Measurements from ENCODE around the gene SOX14.

Gene SOX14

DNA sequence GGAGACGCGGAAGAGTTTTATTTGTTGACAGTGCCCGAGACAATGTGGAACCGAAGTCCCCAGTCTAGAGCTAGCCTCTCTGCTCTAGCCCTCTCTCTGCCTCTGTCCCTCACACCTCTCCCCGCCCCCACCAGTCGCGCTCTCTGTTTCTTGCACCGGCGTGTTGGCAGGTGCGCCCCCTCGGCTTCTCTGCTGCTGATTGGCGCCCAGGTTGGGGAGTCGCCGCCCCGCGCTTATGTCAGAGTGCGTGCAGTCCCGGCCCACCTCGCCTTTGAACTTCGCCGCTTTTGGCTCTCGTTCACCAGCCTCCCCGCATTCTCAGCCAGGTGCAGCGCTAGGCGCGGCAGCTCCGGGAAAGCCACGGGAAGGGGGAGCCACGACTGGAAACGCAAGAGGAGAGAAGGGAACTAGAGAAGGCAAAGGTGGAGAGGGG is at the start of gene SOX14:
Gene SOX14, plus strand, starts transcription at position 315 of the 433 bp plus-strand sequence. CDS start 470 bp downstream, outside the sequence.
- DNase-seq, result no peak

DNA sequence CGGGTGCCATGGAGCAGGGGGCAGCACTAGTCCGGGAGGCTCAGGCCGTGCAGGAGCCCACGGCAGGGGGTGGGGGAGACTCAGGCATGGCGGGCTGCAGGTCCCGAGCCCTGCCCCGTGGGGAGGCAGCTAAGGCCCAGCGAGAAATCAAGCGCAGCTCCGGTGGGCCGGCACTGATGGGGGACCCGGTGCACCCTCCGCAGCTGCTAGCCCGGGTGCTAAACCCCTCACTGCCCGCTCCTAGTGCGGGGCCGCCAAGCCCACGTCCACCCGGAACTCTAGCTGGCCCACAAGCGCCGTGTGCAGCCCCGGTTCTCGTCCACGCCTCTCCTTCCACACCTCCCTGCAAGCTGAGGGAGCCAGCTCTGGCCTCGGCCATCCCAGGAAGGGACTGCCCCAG is 49.6 kb upstream of the SOX14 start:
- DNase-seq, result no peak

DNA sequence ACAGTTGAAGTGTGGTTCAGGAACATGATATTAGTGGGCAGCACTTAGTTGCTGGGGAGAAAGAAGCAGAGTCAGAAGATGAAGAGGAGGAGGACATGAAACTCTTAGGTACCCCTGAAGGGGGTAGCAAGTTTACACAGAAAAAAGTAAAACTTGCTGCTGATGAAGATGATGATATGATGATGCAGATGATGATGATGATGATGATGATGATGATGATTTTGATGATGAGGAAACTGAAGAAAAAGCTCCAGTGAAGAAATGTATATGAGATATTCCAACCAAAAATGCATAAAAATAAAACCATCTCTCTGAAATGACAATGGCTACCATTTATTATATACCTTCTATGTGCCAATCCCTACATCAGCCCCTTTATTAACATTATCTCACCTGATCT is 39.9 kb upstream of the SOX14 start:
- no peak for DNase-seq

DNA sequence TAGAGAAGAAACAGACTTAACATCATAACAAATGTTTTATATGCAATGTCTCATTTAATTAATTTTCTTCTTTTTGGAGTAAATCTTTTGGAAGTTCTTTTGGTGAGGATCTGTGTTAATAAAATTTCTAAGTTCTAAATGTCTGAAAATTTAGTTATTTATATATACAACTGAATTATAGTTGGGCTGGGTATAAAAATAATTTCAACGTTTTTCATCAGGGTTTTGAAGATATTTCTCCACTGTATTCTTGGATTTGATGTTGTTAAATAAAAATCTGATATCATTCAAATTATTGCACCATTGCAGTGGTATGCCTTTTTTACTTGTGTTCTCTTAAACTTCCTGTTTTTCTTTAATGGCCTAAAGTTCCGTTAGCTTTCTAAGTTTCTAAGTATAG is 26.9 kb upstream of the SOX14 start:
- DNase-seq, result no peak

DNA sequence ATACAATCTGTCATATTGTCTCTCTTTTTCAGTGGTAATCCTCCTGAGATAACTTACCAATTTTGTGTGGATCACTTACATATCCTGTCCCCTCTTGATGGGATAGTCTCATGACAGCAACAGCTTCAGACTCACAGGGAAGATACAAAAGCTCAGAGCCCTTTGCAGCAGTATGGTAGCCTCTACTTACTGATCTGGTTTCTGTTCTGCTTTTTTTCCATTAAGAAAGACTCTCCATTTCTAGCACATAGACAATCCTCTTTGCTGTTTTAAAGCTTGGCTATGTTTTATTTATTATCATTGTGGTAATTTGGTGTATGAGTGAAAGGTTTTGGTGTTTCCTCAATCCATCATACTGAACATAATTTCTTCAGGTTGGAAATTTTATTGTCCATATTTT is 25.4 kb upstream of the SOX14 start:
- no peak for DNase-seq

DNA sequence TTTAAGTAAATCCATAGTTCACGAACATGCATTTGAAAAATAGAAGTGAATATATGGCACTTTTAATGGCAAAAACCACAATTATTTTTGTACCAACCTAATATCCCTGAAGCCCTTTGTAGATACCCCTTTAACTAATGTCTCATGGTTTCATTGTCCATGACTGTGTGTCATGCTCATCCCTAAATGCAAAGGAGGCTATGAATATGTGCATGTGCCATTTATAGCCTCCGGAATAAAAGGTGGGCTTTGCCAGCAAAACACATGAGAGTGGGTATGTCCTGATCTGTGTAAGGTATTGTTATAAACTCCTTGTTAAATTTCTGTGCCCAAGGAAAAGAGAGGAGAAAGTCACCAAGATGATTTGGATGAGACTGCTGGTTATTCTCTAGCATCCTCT is 20.5 kb upstream of the SOX14 start:
- DNase-seq, result no peak

DNA sequence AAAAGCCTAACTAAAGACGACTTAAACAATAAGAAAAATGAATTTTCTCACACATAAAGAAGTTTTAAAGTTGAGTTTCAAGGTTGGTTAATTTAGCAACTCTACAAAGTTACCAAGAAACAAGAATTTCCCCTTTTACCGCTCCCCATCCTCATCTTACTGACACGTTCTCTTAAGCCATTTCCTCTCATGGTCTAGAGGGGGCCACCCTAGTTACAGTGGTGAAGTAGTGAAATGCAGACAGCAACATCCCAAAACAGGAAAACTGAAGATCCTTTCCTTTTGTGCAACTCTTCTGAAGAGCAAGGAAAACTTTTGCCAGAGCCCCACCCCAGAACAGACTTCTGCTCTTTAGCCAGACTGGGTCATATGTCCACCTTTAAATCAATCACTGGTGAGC is 17.3 kb upstream of the SOX14 start:
- DNase-seq, result no peak

DNA sequence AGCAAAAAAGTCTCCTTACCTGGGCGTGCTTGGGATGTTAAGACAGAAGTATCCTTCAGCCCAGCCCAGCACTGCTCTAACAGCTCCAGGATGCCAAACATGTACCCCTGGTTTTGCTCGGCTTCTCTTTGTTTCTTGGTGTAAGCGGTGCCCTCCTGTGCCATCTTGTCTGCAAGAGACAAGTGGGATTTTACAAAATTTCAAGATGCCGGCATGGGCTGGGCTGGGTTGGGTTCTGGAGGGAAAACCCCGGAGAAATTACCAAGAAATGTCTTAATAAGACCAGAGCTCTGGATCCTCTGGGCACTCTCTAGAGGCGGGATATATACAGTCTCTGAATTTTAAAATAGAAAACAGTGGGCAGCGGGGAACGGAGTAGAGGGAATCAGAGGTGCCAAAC is 4.6 kb upstream of the SOX14 start:
- DNase-seq, result no peak

DNA sequence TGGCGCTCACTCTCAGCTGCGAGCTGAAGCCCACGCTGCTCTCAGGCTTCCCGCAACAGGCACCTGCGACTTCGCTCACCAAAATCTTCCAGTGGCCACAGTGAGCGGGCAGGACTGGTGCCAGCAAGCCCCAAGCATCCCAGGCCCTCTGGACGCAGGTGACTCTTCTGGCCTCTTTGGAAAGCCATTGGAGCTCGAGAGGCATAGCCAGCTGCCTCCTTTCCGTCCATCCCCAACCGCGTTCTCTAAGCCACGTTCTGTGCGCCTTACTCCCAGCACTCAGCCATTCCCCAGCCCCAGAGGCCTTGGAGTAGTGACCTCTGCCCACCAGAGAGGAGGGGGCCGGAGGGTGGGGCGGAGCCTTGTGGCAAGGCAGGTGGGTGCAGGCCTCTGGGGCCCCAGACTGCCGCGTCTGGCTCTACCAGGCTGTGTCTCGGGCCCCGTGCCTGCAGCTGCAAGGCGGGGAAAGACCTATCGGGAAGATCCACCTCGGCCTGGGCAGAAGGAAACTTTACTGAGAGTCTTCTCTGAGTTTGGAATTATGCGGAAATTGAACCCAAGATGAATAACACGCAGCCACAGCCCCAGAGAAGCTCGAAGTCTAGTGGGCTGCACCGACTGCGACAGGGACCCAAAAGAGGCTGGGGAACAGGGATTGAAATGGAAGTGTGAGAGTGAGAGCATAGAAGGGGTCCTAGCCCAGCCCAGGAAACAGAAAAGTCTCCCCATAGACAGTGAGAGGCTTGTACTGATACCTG is 3.6 kb upstream of the SOX14 start:
- no peak for DNase-seq

DNA sequence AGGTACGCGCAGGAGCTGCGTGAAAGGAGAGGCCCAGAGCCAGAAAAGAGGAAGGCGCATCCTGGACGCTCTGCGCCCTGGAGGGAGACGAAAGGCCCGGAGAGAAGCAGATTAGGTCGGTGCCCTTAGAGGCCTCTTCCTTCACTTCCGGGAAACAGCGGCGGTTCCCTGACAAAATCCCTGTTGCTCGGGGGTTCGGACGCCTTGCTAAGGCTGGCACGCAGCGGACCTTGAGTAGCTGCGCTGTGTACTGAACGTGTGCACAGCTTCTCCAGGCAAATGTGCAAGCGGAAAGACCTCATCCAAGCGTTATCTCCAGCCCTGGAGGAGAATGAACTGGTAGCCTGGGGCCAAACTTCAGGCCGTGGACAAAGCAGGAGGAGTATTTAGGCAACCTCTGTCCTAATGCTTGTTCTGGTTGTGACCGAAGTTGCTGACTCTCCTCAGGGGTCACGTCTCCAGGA is 3.0 kb upstream of the SOX14 start:
- DNase-seq, result no peak

DNA sequence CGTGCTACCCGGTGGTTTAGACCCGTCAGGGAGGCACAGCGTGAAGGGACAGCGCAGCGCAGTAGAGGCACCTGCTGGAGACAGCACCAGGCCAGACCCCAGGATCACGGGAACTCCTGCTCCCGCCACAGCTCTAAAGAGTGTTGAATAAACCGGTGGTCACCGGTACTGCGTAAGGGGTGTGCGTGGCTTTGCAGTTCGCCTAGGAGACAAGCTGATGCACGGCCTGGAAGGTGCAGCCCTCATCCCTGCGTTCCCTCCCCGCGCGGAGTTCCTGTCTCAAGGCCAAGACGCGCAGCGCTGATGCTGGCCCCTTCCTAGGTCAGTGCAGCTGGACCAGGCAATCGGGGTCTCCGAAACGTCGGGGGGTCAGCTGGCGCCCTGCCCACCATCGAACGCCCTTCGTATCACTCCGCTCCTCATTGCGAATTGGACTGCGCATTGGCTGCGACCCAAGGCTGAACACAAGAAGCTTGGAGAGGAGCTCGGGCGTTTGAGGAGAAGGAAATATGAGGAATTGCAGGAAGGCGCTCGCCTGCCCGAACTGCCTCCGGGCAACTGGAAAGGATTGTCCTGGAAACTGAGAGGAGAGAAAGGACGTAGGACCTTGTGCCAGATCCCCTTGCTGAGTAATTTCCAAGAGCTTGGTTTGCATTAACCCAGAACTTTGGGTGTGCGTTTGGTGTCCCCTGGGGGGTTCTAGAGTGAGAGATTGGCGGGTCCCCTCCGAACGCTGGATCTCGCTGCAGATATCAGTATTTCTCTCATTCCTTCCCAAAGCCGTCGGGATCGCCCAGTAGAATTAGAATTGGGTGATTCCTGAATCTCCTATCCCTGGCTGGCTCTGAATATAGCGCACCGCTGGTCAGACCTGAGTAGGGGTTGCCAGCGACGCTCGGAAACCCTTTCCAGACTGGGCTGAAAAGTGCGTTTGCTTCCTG is 2.3 kb upstream of the SOX14 start:
- DNase-seq, result no peak

DNA sequence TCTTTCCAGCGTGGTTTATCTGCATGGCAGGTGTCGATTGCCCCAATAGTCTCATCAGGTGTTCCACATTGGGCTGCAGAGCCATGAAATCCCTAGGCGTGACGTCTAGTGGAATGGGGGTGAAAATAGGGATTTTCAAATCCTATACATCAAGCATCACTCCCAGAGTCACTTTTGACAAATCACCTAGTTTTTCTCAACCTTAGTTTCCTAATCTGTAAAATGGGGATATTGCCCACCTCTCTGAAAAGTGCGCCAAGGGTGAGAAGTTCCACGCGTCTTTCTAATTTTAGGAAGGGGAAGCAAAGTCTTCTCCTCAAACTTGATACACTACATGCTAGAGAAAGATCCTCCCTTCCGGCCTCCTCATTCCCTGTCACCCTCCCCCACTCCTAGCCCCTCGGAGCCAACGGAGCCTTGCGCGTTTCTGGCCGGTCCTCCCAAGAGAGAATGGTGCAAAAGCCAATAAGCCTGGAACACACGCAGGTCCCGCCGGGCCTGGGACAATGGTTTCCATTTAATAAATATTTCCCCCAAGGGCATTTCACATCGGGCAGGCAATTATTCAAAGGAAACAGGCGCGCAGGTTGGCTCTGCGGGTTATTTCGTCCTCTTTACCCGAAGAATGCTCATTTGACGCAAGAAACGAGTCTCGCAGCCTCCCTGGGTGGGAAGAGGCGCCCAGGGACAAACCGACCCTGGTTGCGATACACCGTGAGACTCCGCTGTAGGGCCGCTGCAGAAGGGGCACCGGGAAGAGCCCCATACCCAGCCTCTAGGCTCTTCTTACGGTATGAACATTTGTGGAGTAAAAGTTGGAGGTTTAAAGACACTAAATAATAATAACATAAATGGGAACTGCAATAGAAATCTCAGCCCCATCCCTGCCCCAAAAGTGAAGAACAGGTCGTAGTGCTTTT is 1.2 kb upstream of the SOX14 start:
- DNase-seq, result no peak

DNA sequence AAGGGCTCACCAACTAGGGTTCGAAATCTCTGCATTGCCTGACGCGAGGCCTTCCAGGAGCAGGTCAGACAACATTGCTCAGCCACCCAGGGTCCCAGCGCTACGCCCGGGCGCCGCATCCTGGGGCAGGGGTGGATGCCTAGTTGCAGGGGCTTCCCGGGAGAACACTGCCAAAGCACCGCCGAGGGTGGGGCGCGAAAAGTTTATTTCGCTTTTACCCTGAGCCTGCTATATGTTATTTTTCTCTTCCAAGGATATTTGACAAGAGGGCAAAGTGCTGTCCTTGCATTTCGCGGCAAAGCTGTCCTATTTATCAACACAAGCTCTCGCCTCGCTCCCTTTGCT is 549 bp upstream of the SOX14 start:
- DNase-seq, result no peak

DNA sequence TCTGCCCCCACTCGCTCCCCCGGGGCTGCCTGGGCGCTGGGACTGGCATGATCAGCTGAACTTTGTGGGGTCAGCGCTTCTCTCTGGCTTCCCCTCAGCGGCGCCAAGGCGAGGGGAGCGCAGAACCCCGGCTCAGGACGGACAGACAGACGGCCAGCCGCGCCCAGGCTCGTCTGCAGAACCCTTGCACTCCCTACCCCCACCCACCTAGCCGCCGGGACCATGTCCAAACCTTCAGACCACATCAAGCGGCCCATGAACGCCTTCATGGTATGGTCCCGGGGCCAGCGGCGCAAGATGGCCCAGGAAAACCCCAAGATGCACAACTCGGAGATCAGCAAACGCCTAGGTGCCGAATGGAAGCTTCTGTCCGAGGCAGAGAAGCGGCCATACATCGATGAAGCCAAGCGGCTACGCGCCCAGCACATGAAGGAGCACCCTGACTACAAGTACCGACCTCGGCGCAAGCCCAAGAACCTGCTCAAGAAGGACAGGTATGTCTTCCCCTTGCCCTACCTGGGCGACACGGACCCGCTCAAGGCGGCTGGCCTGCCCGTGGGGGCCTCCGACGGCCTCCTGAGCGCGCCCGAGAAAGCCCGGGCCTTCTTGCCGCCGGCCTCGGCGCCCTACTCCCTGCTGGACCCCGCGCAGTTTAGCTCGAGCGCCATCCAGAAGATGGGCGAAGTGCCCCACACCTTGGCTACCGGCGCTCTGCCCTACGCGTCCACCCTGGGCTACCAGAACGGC is 621 bp downstream of the SOX14 start:
- DNase-seq, result no peak

DNA sequence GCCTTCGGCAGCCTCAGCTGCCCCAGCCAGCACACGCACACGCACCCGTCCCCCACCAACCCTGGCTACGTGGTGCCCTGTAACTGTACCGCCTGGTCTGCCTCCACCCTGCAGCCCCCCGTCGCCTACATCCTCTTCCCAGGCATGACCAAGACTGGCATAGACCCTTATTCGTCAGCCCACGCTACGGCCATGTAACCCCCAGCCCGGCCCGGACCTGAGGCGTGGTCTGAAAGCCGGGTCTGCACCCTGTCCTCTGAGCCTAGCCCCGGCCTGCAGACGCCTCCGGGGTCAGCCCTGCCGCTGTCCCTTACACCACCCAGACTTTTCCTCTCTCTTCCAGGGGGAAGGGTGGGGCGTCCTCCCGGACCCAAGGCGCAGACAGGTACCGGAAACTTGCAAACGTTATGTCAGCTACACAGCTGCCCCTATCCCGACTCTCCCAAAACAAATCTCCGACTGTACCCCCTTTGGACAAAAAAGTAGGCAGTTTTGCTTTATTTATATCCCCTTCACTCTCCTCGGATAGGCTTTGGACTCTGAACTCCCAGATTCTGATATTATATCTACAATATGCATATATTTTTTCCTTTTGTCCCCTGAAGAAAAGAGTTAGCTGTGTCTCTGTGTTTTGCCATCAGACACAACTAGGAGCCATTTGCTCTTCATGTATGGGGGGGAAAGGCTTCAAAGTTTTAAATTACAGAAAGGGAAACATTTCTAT is 1.4 kb downstream of the SOX14 start:
- DNase-seq, result no peak

DNA sequence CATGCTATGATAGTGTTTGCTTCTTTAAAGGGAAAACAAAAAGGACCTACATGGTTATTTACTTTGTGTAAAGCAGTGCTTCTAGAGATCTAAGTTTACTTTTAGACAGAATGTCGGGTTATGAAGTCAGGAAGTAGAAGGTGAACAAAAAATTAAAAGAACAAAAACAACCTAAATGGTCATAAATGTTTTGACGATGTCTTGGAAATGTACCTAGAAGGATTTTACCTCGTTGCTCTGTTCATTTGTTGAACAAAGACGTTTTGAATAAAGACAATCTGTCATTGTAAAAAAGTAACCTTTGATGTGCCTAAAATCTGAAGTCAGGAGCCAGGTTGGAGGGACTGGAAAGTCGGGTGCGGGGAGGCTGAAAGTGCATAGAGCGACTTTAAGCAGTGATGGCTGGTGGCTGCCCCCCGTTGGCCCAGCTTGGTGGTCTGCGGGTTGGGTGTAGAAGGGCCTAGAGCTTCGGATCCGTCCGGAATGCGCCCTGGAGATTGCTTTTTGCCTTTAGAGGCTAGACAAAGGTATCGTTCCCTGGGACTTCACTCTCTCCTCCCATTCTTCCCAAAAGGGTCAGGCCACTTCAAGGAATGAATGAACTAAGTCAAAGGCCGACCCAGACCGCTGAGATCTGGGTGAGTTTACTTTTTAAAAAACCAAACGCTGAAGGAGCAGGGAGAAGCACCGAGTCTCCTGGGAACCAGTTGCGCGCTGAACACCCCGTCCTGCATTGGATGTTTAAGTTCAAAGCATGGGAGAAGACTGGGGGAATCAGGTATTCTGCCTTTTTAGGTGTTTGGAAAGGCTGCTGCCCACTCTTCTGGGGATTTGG is 2.1 kb downstream of the SOX14 start:
- no peak for DNase-seq

DNA sequence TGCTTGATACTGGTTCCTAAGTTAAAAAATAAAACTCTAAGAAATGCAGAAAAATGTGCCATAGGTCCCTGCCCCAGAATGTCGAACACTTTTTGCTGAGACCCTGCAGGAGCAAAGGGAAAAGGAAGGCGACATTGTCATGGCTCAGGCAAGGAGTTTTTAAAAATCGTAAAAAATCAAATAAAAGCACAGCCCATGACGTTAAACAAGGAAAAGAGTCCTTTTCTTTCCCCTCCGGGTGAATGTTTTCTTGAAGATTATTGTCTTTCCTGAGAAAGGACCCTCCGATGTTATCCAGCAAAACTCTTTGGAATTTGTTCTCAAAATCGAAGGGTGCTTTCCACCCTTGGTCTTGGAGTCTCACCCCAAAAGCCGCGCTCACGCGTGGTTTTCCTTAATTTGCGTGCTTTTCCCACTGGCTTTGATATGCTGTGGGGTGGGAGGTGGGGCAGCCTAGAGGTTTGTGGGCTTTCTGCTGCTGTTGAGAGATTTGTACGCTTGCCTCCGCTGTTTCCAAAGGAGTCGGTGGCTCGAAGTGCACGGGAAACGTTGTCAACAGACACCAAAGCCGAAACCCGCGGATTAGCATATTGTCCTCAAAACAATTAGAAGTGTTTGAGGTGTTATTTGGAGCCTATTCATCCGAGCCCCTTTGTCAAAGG is 2.9 kb downstream of the SOX14 start:
- DNase-seq, result no peak

DNA sequence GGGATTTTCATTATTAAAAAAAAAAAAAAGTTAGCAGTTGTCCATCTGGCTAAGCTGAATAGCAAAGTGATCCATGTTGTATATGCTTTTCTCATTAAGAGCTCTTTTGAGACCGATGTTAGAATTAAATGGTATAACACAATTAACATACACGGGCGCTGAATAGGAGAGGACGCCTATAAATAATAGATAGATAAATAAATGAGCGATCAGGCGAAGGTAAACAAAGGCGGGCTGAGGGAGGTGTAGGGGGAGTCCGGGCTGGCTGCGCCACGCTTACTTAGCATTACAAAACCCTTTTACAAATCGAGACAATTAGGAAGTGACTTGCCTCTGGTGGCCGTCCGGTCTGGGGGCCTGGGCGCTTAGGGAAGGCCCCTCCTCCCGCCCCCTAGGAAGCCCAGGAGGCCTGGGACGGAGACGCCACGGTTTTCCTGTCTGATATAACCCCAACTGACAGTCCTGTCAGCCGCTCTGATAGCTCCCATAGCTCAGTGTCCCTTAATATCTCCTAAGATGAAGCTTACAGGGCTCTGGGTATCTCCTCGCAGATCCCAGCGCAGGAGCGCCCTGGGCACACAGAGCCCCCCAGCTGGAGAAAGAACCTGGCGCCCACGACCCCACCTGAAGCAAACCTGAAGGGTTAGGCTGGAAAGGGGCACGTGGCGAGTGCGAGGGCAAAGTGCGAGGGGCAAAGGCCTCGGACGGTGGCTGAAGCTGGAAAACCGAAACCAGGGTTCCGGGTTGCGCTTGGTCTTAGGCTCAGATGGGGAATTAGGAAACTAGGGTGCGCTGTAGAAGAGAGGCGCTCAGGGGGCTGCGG is 3.6 kb downstream of the SOX14 start:
- DNase-seq, result no peak
